Measurements from ENCODE around the gene ACSL3. TPM values are rescaled to one million over a fixed set of nuclear protein-coding genes. Genes with fewer than 3 reads are reported as not detected.
"Not testable (repeated sequence)": the region's sequence is repeated elsewhere in the genome, so short reads cannot be mapped to it uniquely, and the experiment has no call there.

The ACSL3 gene
- total RNA-seq, 1 experiment from 2014 or later, result 100 TPM

GRCh38 chr2:222916229-222917197, 55.7 kb downstream of the ACSL3 start:
- Mint-ChIP-seq H3K27ac (peak overlapping the region; percentile 15), H3K9me3 (no peaks in the 10 kb centered on the region), H3K4me1 (peaks cover 62% of the 10 kb centered on the region), H3K36me3 (peaks cover 23% of the 10 kb centered on the region), H3K27me3 (ENCODE audit: low read depth) (no peaks in the 10 kb centered on the region), H3K4me3 (no peak overlapping the region)
- no peak for TF ChIP-seq ZNF232 (CRISPR knock-in tag; IDR thresholded peaks at IDR 0.05)
- no peak for TF ChIP-seq CTCF (IDR thresholded peaks at IDR 0.05)
- TF ChIP-seq SOX15 (CRISPR knock-in tag; IDR thresholded peaks at IDR 0.05), result no peak
- TF ChIP-seq ELF4 (CRISPR knock-in tag; IDR thresholded peaks at IDR 0.05; ENCODE audit: low read depth), result no peak
- no peak for TF ChIP-seq ZNF281 (CRISPR knock-in tag; IDR thresholded peaks at IDR 0.05)
- TF ChIP-seq NR2C2 (CRISPR knock-in tag; IDR thresholded peaks at IDR 0.05), result no peak
- no peak for TF ChIP-seq TEAD1 (CRISPR knock-in tag; IDR thresholded peaks at IDR 0.05)
- TF ChIP-seq, protein P1, sequence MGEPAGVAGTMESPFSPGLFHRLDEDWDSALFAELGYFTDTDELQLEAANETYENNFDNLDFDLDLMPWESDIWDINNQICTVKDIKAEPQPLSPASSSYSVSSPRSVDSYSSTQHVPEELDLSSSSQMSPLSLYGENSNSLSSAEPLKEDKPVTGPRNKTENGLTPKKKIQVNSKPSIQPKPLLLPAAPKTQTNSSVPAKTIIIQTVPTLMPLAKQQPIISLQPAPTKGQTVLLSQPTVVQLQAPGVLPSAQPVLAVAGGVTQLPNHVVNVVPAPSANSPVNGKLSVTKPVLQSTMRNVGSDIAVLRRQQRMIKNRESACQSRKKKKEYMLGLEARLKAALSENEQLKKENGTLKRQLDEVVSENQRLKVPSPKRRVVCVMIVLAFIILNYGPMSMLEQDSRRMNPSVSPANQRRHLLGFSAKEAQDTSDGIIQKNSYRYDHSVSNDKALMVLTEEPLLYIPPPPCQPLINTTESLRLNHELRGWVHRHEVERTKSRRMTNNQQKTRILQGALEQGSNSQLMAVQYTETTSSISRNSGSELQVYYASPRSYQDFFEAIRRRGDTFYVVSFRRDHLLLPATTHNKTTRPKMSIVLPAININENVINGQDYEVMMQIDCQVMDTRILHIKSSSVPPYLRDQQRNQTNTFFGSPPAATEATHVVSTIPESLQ (CRISPR knock-in tag; IDR thresholded peaks at IDR 0.05), result no peak
- no peak for TF ChIP-seq PRRX2 (CRISPR knock-in tag; IDR thresholded peaks at IDR 0.05)
- DNase-seq (ENCODE audit: low spot score) (no peak), ATAC-seq (no peak)
- ChIA-PET CTCF (interaction anchor here (0.8 to 0.9 kb wide), 2 partner anchors 209 to 226 kb away, joined by 3 to 4 read pairs; no protein-coding TSS in a partner anchor), POLR2A (no interaction called here)

DNA sequence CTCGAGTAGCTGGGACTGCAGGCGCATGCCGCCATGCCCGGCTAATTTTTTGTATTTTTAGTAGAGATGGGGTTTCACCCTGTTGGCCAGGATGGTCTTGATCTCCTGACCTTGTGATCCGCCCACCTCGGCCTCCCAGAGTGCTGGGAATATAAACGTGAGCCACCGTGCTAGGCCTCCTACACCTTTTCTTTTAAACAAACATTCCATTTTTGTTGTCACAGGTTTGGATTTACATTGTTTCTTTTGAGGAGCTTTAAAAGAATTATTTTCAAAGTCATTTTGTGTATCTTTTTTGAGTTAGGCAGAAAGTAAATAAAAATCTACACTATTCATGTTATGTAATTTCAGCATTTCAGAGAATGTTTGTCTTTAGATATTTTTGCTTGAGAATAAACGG, 56.4 kb downstream of the ACSL3 start:
- H3K27me3 Mint-ChIP-seq (ENCODE audit: low read depth); POLR2A ChIA-PET; ATAC-seq; DNase-seq (ENCODE audit: low spot score); H3K9me3 Mint-ChIP-seq; H3K4me3 Mint-ChIP-seq: not testable (repeated sequence)
- peaks cover 55% of the 10 kb centered on the region for H3K4me1 Mint-ChIP-seq
- CTCF ChIA-PET, result interaction anchor here (0.8 kb wide), 1 partner anchor 227 kb away, joined by 4 read pairs; no protein-coding TSS in a partner anchor
- peak overlapping the region; percentile 45; the same call in 1 of the 2 replicates for H3K27ac Mint-ChIP-seq
- peaks cover 28% of the 10 kb centered on the region for H3K36me3 Mint-ChIP-seq

DNA sequence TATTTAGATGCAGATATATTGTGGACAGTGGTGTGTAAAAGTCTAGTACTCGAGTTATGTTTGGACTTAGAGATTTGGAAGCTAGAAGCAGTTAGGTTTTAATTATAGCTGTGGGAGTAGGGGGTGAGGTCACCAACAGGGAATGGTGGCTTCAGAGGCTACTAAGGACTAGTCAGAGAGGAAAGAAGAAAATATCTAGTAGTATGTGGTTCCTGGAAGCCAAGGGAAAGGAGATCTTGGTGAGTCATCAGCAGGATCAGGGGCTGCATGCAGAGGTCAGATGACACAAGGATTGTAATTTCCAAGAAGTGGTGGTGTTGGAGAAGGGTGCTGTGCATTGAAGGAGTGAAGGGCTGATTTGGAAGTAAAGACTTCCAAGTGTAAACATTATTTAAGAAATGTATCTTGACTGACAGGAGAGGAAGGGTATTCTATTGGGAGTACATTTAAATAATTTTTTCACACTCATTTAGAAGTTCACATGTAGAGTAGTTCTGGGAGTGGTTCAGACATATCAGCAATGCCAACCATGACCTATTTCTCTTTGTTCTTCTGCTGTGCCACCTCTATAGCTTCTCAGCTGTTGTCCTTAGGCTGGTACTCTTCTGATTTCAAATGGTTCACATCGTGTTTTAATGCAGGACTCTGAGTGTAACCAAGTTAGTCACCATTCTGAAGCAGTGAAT, 59.1 kb downstream of the ACSL3 start:
- DNase-seq (ENCODE audit: low spot score), result no peak
- no peaks in the 10 kb centered on the region for H3K9me3 Mint-ChIP-seq
- no peak for ATAC-seq
- H3K4me3 Mint-ChIP-seq, result no peak overlapping the region
- ChIA-PET CTCF (interaction anchor here (0.5 kb wide), 1 partner anchor 271 kb away, joined by 3 read pairs; no protein-coding TSS in a partner anchor), POLR2A (no interaction called here)
- H3K4me1 Mint-ChIP-seq, result peaks cover 37% of the 10 kb centered on the region
- H3K27ac Mint-ChIP-seq, result peak overlapping the region; percentile 55
- no peaks in the 10 kb centered on the region for H3K27me3 Mint-ChIP-seq (ENCODE audit: low read depth)
- peaks cover 43% of the 10 kb centered on the region for H3K36me3 Mint-ChIP-seq
- TF ChIP-seq ZBTB43 (CRISPR knock-in tag; IDR thresholded peaks at IDR 0.05) (no peak), NFYB (CRISPR knock-in tag; conservative IDR thresholded peaks at IDR 0.05; ENCODE audit: low read depth) (no peak), NR1H2 (CRISPR knock-in tag; IDR thresholded peaks at IDR 0.05) (no peak), GTF2I (CRISPR knock-in tag; conservative IDR thresholded peaks at IDR 0.05) (no peak), FOXP1 (CRISPR knock-in tag; IDR thresholded peaks at IDR 0.05; ENCODE audit: borderline replicate concordance) (no peak), FOXJ3 (CRISPR knock-in tag; IDR thresholded peaks at IDR 0.05; ENCODE audit: borderline replicate concordance) (no peak), CREB1 (CRISPR knock-in tag; IDR thresholded peaks at IDR 0.05) (no peak)
- TF ChIP-seq, protein P2, sequence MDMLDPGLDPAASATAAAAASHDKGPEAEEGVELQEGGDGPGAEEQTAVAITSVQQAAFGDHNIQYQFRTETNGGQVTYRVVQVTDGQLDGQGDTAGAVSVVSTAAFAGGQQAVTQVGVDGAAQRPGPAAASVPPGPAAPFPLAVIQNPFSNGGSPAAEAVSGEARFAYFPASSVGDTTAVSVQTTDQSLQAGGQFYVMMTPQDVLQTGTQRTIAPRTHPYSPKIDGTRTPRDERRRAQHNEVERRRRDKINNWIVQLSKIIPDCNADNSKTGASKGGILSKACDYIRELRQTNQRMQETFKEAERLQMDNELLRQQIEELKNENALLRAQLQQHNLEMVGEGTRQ (CRISPR knock-in tag; IDR thresholded peaks at IDR 0.05), result no peak

All from WTC11 (cell line).